Uterus (tissue), 4 donors: ENCODE data around the gene CKS1B. TPM values are rescaled to one million over a fixed set of nuclear protein-coding genes. Genes with fewer than 3 reads are reported as not detected.

Experiments
- DNase-seq, 2 donors: peaks; one replicate each; pipeline ENCODE4 v3.0.0-alpha.2; 2019 to 2020
- H3K27ac ChIP-seq, 2 donors: fragments of 200-600 bp; sonication (generic); 1 replicate in 1 of 2; 2 replicates in 1 of 2; pipeline ENCODE4 v1.5.1; 2016 to 2018
- H3K27me3 ChIP-seq, 2 donors: fragments of 200-600 bp; sonication (generic); one replicate each; pipeline ENCODE4 v1.5.1; 2018 to 2019; ENCODE audit warnings: control low read depth in 1 of 2
- H3K36me3 ChIP-seq, 2 donors: fragments of 200-600 bp; sonication (generic); one replicate each; pipeline ENCODE4 v1.5.1; 2019; ENCODE audit warnings: control low read depth in 1 of 2
- H3K4me1 ChIP-seq, 2 donors: fragments of 200-600 bp; sonication (generic); one replicate each; pipeline ENCODE4 v1.5.1; 2018 to 2019; ENCODE audit warnings: control low read depth in 1 of 2
- H3K4me3 ChIP-seq, 2 donors: fragments of 200-600 bp; sonication (generic); 1 replicate in 1 of 2; 2 replicates in 1 of 2; pipeline ENCODE4 v1.5.1; 2018 to 2019; ENCODE audit warnings: mild to moderate bottlenecking in 1 of 2
- H3K9me3 ChIP-seq, 2 donors: fragments of 200-600 bp; sonication (generic); one replicate each; pipeline ENCODE4 v1.5.1; 2019; ENCODE audit warnings: control low read depth in 1 of 2
- CTCF ChIP-seq, 4 experiments: fragments of 200-600 bp in 2 of 4; fragments of 450-650 bp in 2 of 4; sonication (generic) in 2 of 4; IDR thresholded peaks; one replicate each; pipeline ENCODE4 v1.5.1; 2016 to 2019; ENCODE audit warnings: antibody characterized with exemption in 4 of 4, mild to moderate bottlenecking in 2 of 4, moderate library complexity in 1 of 4
- POLR2A ChIP-seq, 2 donors: fragments of 450-650 bp; IDR thresholded peaks; one replicate each; pipeline ENCODE4 v1.6.1; 2016; ENCODE audit warnings: antibody characterized with exemption in 2 of 2, mild to moderate bottlenecking in 1 of 2, moderate library complexity in 1 of 2
- intact Hi-C: fragments of 100-400 bp; cut with DNase I; formaldehyde crosslinking; loops from one replicate; pipeline ENCODE4 v1.15.1; 2023; ENCODE audit warnings: low total_unique reads
- total RNA-seq, 4 donors: library from RNA; depleted of rRNA in 3 of 4; stranded (reverse); fragments of >200 nt in 3 of 4; gene quantifications; one replicate each; pipeline versions ENCODE4 v1.1.0 to v1.2.4, GENCODE V29; 2014 to 2023
- donor health status: DM: yes; HTN: yes; CAD: no.

CKS1B gene
- total RNA-seq, 4 donors from 2014 or later: 14.1 to 52.7 (median 22.8) TPM

DNA sequence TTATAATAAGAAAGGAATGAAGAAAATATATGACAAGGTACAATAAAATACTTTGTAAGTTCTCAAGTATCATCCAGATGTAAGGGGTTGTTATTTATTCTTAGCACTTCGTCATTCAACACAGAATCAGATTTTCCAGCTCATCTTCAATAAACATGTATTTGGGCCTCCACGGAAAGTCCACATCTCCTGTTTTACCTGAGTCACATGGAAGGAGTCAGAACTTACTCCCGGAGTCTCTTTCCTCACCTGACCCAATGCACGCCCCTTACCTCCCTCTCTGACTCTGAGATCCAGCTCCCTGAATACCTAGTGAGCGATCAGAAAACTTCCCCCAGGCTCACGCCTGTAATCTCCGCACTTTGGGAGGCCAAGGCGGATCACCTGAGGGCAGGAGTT lies 36.5 kb upstream of the CKS1B start:
- no peak for TF ChIP-seq CTCF (IDR thresholded peaks at IDR 0.05)
- no peak for TF ChIP-seq POLR2A (IDR thresholded peaks at IDR 0.05)
- H3K27me3 ChIP-seq: no peaks in the 10 kb centered on the region
- no peaks in the 10 kb centered on the region for H3K36me3 ChIP-seq
- no peak for DNase-seq
- peak overlapping the region in 1 of 2 donors; percentile 59 for H3K4me3 ChIP-seq
- no peaks in the 10 kb centered on the region for H3K9me3 ChIP-seq
- intact Hi-C loops: no loop called here
- no peaks in the 10 kb centered on the region for H3K4me1 ChIP-seq
- H3K27ac ChIP-seq: peak overlapping the region; percentile 93 to 98

GRCh38 chr1:154938604-154939399 lies 35.7 kb upstream of the CKS1B start:
- Histone ChIP-seq H3K9me3 (no peaks in the 10 kb centered on the region), H3K27me3 (no peaks in the 10 kb centered on the region), H3K27ac (peak overlapping the region; percentile 93 to 98), H3K4me1 (no peaks in the 10 kb centered on the region), H3K4me3 (no peak overlapping the region), H3K36me3 (no peaks in the 10 kb centered on the region)
- no peak for DNase-seq
- TF ChIP-seq CTCF (IDR thresholded peaks at IDR 0.05) (no peak), POLR2A (IDR thresholded peaks at IDR 0.05) (no peak)
- intact Hi-C loops: no loop called here

- H3K9me3 ChIP-seq: no peaks in the 10 kb centered on the region
- no peaks in the 10 kb centered on the region for H3K27me3 ChIP-seq
- intact Hi-C loops: no loop called here
- DNase-seq: no peak
- TF ChIP-seq POLR2A (IDR thresholded peaks at IDR 0.05) (no peak), CTCF (IDR thresholded peaks at IDR 0.05) (no peak)
- H3K36me3 ChIP-seq: no peaks in the 10 kb centered on the region
- H3K4me3 ChIP-seq: no peak overlapping the region
- no peaks in the 10 kb centered on the region for H3K4me1 ChIP-seq
- H3K27ac ChIP-seq: peak overlapping the region in 1 of 2 donors; percentile 16
These were observed 34.3 kb upstream of the CKS1B start for GRCh38 chr1:154940213-154940560.

DNA sequence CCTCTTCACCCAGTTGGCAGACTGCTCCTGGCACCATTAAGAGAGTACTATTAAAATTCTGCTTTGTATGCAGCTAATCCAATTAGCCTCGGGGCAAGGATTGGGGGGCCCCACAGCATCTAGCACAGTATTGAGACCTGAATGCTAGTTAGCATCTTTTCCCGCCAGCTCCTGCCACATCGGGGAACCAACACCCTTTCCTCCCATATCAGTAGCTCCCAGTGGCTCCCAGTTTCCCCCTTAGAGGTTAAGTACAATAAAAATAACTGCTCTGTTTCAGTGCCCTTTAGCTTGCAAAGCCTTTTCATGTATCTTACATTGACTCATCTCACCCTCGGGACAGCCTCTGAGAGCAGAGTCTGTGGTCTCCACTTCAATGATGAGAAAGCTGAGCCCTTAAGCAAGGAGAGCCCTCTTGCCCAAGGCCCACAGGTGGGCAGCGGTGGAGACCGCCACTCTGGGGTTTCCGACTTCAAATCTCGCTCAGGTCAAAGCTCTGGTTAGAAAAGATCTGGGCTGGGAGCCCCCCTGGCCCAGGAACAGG lies 33.8 kb upstream of the CKS1B start:
- H3K4me3 ChIP-seq: no peak overlapping the region
- no peaks in the 10 kb centered on the region for H3K4me1 ChIP-seq
- H3K36me3 ChIP-seq: no peaks in the 10 kb centered on the region
- H3K9me3 ChIP-seq: no peaks in the 10 kb centered on the region
- no peak for DNase-seq
- H3K27ac ChIP-seq: no peak overlapping the region
- no peak for TF ChIP-seq POLR2A (IDR thresholded peaks at IDR 0.05)
- TF ChIP-seq CTCF (IDR thresholded peaks at IDR 0.05): no peak
- H3K27me3 ChIP-seq: no peaks in the 10 kb centered on the region
- intact Hi-C loops: no loop called here

DNA sequence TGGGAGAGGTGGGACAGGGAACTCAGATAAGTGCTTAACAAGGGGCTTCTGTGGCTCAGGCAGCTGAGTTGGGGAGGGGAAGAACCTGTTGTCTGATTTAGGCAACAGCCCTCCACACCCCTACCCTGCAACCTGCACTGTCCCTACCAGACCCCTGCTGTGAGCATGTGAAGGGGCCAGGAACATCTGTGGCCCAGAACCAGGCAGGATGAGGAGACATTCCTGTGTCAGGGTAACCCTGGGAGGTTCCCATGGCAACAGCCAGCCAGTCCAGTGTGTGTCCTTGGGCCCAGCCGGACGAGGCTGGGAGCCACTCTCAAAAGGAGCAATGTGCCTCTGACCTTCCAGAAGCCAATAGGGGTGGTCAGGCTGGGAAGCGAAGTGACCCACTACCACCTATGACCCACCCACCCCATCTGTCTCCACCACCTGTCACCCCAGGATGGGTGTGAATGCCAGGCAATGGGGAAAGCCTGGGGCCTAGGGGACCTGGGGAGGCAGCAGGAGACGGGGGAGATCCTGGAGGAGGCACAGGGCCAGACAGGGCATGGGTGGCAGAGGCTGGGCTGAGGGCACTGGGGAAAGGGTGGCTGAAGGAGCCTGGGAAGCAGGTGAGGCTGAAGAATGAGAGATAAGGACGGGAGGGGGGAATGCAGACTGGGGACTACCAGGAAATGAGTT lies 33.0 kb upstream of the CKS1B start:
- no peak overlapping the region for H3K4me3 ChIP-seq
- no peak overlapping the region for H3K27ac ChIP-seq
- DNase-seq: no peak
- intact Hi-C loops: no loop called here
- no peaks in the 10 kb centered on the region for H3K4me1 ChIP-seq
- TF ChIP-seq POLR2A (IDR thresholded peaks at IDR 0.05) (no peak), CTCF (IDR thresholded peaks at IDR 0.05) (no peak)
- no peaks in the 10 kb centered on the region for H3K9me3 ChIP-seq
- H3K36me3 ChIP-seq: no peaks in the 10 kb centered on the region
- no peaks in the 10 kb centered on the region for H3K27me3 ChIP-seq
